NCI-H187 treated with DMSO at 0.1 percent for 48 hours (cell line): Measurements from ENCODE around the gene DENND4C.
"Not testable (repeated sequence)": the region's sequence is repeated elsewhere in the genome, so short reads cannot be mapped to it uniquely, and the experiment has no call there.

Source experiments
- DNase-seq: peaks from one replicate; lab custom pipeline; 2025; lab: John Stamatoyannopoulos, UW

Gene DENND4C

DNA sequence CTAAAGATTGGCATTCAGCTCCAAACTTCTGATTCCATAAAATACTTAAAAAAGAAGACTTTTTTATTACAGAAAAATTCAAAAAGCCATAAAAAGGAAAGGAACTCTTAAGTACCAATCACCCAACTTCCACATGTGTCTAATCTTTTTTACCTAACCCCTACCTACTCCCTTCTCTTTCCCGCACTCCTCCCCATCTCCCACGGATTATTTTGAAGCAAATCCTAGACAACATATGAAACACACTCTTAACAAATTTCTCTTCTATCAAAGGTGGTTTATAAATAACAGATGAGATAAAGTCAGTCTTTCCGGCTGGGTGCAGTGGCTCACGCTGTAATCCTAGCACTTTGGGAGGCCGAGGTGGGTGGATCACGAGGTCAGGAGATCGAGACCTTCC is 5.9 kb upstream of the DENND4C start:
- DNase-seq = no peak

DNA sequence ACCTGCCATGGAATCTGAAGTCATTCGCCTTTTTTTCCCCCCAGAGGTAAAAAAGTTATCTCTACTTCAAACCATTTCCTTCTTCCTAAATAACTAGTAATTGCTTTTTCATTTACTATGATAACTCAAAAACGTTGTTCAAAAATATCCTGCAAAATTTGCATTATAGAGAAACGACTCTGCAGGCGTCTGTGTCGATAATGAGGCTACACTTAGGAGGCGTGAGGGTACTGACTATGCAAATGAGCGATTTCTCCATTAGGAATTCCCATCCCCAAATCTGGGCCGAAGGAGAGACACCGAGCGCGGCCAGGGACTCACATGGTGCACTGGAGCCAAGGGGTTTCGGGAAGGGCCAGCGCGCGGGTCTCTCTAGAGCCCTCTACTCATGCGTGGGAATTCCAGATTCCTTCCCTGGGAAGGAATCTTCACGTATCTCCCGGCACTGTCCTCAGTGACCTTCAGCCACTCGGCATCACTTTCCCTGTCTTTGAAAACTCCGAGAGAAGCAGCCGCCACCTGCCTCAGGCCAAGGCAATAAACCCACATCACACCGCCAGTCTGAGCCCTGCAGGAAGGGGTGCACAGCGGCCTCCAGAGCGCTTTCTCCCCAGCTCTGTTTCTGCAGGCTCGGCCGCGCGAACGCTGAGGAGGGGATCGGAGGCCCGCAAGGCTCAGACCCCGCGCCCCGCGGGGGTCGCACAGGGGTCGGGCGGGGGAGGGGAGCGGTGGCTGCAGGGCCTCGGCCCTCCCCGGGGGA is 718 bp upstream of the DENND4C start:
- DNase-seq = no peak

DNA sequence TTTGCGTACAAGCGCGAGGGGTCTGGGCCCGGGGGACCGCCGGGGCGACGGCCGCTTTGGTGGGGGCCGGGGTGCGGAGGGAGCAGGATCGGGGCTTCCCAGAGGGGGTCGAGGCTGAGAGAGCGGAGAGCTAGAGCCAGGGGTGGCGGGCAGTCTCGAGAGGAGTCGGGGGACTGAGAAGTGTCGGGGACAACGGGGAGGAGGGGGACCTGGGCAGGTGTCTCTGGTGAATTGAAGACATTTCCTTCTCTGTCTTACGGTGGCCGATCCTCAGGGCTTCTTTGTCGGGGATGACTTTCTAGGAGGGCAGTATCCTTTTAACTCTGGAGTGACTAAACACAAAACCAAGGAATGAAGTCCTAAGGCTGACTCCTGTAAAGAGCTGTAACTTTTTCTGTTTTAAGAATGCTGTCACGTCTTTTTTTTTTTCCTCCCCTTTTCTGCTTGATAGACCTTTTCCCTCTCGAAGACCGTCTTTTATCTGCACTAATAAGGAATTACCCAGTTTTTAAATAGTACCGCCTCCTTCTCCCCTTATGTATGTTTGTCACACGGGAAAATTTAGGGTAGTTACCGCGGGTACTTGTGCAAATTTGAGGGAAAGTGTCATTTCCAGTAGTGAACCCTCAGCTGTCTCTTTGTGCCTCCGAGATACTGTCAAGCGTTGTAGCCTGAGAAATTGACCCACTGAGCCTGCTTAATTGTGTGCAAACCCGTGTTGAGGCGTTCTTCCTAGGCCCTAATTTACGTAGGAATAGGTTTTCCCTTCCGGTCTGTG is 822 bp downstream of the DENND4C start:
- no peak for DNase-seq

DNA sequence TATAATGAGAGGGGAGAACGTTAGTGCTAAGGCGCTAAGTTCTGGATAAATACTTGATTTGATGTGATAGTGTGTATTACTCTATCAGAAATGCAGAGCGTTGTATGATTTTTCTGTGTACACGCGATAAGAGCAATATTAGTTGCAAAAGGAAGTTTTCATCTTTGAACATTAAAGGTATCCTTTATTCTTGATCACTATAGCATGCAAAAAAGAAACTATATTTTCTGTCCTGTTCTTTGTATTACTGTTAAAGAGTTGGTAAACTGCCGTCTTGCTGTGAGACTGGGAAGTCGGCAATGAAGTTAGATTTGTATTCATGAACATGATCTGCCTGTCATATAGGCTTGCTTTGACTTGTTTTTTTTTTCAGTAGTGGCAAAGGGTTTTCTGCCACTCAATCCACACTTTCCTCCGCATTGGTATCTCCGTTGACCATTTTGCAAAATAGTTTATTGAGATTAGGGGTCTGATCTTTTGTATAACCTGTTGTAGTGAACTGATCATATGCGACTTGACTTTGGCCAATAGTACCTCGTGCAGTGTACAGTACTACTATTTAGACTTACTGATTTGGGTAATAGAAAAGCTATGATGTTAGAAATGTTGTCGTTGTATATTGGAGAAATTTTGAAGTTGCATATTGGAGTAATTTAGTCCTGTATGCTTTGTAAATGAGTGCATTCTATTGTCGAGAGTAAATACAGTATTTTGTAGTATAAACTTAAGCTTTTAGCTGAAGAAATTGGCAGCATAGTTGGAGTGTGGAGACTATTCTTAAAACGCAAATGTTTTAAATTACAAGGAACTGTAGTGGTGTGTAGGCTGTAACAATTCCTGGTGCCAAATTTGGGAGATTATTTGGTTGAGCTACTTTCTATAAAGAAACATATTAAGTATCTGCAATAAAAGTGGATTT is 1.7 kb downstream of the DENND4C start:
- DNase-seq = no peak

DNA sequence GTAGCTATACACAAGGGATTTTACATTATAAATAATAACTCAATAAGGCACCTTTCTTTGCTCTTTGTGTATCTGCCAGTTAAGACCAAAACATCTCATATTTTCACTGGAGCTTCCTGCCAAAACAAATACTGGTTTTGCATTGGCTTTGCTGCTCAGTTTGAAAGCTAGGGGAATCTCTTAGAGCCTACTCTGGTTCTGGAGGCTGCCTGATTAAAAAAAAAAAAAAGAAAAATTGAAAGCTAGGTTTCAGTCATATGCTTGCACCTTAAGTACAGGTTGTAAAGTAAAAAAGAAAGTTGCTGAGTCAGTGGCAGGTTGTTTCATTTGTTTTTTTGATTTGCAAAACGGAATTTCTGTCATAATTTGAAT is 2.3 kb downstream of the DENND4C start:
- DNase-seq = no peak

DNA sequence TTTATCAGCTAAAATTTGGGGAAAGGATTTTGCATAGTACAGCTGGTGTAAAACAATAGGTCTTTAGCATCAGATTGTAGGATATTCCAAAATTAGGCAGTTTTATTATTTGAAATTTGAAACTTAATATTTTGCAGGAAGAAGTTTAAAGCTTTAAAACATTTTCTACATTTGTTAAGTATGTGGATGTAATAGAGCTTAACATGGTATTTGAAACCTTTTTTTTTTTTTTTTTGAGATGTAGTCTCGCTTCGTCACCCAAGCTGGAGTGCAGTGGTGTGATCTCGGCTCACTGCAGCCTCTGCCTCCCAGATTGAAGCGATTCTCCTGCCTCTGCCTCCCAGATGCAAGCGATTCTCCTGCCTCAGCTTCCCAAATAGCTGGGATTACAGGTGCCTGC is 2.9 kb downstream of the DENND4C start:
- DNase-seq = no peak

DNA sequence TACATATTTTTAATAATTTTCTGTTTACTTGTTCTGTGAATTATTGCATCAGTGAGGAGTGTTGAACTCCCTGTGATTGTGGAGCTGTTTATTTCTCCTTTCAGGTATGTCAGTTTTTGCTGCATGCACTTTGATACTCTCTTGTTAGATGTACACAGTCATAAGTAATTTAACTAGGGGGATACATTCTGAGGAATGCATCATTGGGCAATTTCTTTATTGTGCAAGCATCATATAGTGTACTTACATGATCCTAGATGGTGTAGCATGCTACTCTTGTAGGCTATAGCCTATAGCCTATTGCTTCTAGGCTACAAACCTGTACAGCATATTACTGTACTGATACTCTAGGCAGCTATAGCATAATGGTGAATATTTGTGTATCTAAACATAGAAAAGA is 9.5 kb downstream of the DENND4C start:
- DNase-seq = no peak

DNA sequence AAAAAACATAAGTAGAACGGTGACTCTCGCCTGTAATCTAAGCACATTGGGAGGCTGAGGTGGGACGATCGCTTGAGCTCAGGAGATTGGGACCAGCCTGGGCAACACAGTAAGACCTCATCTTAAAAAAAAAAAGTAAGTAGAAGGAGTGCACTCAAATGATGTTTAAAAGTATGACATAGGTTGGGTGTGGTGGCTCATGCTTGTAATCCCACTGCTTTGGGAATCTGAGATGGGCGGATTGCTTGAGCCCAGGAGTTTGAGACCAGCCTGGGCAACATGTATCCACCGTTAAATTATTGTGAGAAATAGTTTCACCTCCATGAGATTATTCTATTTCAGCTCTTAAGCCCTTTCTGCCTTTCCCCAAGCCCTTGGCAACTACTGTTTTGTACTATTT is 11.2 kb downstream of the DENND4C start:
- no peak for DNase-seq

DNA sequence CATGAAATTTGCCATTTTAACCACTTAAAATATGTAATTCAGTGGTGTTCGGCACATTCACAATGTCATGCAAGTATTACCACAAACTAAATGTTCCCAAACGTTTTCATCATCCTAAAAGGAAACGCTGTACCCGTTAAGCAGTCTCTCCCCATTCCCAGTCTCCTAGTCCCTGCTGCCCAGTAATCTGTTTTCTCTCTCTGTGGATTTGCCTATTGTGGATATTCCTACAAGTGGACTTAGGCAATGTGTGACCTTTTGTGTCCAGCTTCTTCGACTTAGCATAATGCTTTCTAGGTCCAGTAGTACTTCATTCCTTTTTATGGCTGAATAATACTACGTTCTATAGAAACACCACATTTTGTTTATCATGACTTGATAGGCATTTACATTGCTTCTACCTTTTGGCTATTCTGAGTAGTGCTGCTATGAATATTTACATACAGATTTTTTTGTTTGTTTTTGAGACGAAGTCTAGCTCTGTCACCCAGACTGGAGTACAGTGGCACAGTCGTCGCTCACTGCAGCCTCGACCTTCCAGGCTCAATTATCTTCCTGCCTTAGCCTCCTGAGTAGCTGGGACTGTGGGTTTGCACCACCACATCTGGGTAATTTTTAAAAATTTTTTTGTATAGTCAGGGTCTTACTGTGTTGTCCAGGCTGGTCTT is 13.0 kb downstream of the DENND4C start:
- DNase-seq = no peak

DNA sequence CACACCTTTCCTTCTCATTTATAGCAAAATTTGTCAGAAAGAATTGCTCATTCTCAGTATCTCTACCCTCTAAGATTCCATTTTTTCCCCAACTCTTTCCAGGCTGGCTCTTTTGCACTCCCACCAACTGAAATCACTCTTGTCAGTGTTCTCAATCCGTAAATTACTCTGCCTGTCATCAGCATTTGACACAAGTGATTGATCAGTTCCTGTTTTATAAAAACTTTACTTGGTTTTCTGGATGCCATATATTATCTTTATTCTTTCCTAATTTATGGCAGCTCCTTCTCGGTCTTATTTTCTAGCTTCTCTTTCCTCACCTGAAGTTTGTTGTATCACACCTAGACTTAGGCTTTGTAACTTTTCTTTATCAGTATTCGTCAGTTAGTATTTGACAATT is 16.4 kb downstream of the DENND4C start:
- DNase-seq = no peak

DNA sequence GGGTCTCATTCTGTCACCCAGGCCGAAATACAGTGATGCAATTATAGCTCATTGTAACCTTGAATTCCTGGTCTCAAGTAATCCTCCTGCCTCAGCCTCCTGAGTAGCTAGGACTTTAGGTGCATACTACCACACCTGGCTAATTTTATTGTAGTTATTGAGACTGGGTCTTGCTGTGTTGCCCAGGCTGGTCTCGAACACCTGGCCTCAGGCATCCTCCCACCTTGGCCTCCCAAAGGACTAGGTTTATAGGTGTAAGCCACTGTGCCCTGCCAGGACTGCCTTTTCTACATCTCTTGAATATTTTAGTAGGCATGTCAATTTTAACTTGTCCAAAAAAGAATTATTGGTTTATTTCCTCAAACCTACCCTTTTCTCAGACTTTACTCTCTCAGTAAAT is 16.9 kb downstream of the DENND4C start:
- no peak for DNase-seq

DNA sequence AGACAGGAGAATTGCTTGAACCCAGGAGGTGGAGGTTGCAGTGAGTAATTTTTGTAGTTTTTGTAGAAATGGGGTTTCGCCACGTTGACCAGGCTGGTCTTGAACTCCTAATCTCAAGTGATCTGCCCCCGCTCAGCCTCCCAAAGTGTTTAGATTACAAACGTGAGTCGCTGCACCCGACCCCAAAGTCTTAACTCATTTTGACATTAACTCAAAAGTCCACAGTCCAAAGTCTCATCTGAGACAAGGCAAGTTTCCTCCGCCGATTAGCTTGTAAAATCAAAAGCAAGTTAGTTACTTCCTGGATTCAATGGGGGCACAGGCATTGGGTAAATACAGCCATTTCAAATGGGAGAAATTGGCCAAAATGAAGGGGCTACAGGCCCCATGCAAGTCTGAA is 19.9 kb downstream of the DENND4C start:
- not testable (repeated sequence) for DNase-seq

DNA sequence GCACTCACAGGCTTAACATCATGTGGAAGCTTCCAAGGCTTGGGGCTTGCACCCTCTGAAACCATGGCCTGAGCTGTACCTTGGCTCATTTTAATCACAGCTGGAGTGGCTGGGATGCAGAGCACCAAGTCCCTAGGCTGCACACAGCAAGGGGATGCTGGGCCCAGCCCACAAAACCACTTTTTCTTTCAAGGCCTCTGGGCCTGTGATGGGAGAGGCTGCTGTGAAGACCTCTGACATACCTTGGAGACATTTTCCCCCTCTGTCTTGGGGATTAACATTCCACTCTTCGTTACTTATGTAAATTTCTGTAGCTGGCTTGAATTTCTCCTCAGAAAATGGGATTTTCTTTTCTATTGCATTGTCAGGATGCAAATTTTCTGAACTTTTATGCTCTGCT is 20.7 kb downstream of the DENND4C start:
- DNase-seq = not testable (repeated sequence)

DNA sequence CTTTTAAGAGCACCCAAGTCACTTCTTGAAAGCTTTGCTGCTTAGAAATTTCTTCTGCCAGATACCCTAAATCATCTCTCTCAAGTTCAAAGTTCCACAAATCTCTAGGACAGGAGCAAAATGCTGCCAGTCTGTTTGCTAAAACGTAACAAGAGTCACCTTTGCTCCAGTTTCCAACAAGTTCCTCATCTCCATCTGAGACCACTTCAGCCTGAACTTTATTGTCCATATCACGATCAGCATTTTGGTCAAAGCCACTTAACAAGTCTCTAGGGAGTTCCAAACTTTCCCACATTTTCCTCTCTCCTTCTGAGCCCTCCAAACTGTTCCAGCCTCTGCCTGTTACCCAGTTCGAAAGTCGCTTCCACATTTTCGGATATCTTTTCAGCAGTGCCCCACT is 21.1 kb downstream of the DENND4C start:
- not testable (repeated sequence) for DNase-seq

DNA sequence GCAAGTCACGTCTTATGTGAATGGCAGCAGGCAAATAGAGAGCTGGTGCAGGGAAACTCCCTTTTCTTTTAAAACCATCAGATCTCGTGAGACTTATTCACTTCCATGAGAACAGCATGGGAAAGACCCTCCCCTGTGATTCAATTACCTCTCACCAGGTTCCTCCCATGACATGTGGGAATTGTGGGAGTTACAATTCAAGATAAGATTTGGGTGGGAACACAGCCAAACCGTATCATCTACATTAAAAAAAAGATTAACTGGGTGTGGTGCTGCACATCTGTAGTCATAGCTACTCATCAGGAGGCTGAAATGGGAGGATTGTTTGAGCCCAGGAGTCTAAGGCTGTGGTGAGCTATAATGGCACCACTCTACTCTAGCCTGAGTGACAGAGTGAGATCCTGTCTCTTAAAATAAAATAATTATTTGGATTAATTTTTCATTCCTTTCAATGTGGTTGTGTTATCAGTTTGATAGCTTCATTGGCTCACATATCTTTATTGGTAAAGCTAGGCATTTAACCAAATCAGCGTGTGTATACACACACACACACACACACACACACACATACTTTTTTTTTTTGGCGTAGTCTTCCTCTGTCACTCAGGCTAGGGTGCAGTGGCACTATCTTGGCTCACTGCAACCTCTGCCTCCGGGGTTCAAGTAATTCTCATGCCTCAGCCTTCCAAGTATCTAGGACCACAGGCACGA is 21.8 kb downstream of the DENND4C start:
- DNase-seq = no peak

DNA sequence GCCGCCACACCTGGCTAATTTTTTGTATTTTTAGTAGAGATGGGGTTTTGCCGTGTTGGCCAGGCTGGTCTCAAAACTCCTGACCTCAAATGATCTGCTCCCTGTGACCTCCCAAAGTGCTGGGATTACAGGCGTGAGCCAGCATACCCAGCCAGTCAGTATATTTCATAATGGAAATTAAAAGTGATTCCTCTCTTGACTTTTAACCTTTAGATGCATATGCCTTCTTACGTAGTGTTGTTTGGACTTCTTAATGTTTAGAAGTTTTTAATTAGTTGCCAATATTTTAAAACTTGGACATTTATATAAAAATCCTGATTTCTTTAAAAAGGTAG is 22.4 kb downstream of the DENND4C start:
- DNase-seq = no peak

DNA sequence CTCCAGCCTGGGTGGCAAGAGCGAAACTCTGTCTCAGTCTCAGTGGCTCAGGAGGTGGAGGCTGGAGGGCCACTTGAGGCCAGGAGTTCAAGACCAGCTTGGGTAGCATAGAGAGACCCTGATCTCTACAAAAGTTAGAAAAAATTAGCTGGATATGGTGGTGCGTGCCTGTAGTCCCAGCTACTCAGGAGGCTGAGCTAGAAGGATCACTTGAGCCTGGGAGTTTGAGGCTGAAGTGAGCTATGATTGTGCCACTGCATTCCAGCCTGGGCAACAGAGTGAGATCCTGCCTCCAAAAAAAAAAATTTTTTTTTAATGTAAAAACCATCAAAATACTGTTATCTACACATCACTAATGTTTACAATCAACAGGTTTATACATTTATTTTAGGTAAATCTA is 24.6 kb downstream of the DENND4C start:
- DNase-seq = no peak

DNA sequence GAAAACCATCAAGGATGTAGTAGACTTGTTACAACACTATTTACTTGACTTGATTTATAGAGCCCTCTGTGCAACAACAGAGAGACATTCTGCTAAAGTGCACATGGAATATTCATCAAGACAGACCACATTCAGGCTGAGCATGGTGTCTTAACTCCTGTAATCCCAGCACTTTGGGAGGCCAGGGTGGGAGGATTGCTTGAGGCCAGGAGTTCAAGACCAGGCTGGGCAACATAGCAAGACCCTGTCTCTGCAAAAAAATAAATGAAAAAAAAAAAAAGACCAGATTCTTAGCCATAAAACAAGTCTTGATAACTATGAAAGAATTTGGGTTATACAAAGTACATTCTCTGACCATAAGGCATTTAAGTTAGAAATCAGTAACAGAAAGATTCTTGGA is 25.3 kb downstream of the DENND4C start:
- DNase-seq = no peak

DNA sequence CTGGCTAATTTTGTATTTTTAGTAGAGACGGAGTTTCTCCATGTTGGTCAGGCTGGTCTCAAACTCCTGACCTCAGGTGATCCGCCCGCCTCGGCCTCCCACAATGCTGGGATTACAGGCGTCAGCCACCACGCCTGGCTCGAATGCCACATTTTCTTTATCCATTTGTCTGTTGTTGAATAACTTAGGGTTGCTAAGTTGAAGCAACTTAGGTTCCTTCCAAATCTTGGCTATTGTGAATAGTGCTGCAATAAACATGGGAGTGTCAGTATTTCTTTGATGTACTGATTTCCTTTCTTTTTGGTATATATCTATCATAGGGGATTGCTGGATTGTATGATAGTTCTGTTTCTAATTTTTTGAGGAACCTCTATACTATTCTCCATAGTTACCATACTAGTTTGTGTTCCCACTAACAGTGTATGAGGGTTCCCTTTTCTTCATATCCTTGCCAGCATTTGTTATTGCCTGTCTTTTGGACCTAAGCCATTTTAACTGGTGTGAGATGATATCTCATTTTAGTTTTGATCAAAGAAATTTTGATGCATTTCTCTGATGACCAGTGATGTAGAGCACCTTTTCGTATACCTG is 29.3 kb downstream of the DENND4C start:
- DNase-seq = not testable (repeated sequence)

DNA sequence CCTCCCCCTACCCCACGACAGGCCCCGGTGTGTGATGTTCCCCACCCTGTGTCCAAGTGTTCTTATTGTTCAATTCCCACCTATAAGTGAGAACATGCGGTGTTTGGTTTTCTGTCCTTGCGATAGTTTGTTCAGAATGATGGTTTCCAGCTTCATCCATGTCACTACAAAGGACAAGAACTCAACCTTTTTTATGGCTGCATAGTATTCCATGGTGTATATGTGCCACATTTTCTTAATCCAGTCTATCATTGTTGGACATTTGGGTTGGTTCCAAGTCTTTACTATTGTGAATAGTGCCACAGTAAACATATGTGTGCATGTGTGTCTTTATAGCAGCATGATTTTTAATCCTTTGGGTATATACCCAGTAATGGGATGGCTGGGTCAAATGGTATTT is 35.1 kb downstream of the DENND4C start:
- not testable (repeated sequence) for DNase-seq

DNA sequence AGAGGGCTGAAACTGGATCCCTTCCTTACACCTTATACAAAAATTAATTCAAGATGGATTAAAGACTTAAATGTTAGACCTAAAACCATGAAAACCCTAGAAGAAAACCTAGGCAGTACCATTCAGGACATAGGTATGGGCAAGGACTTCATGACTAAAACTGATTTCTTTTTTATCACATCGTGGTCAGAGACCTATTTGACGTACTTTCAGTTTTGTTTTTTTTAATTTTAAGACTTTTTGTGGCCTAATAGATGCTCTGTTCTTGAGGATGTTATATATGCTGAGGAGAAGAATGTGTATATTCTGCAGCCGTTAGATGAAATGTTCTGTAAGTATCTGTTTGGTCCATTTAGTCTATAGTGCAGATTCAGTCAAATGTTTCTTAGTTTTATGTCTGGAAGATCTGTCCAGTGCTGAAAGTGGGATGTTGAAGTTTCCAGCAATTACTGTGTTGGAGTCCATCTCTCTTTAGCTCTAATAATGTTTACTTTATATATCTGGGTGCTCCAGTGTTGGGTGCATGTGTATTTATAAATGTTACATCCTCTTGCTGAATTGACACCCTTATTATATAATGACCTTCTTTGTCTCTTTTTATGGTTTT is 36.4 kb downstream of the DENND4C start:
- DNase-seq = not testable (repeated sequence)
